Measurements from ENCODE around the gene IFT27.

Gene IFT27

GRCh38 chr22:36781656-36782627, 6.0 kb upstream of the IFT27 start:
- peak; percentile 74 to 84 for DNase-seq
- no peak for TF ChIP-seq GATA1 (IDR thresholded peaks at IDR 0.05; ENCODE audit: low read depth, low read length)
- TF ChIP-seq POLR2A (IDR thresholded peaks at IDR 0.05; ENCODE audit: low read length): no peak

DNA sequence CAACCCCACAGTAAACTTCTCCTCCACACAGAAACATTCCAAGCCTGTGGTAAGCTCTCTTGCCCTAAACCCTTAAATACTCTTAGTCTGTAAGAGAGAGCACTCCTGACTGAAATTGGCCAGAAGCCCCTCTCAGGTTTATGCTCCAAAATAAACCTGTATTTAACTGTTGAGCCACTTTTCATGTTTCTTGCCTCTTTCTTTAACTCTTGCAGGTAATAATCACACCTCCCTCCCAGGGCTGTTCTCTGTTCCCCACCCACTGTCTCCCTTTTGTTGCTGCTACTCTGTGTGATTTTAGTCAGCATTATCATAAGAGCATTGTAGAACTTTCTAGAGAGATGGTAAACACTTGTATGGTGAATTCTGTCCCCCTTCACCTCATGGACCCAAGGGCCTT, 2.1 kb upstream of the IFT27 start:
- TF ChIP-seq POLR2A (IDR thresholded peaks at IDR 0.05; ENCODE audit: low read length) (no peak), GATA1 (IDR thresholded peaks at IDR 0.05; ENCODE audit: low read depth, low read length) (no peak)
- DNase-seq: no peak

- DNase-seq: peak in 1 of 2 experiments; percentile 39
- TF ChIP-seq GATA1 (IDR thresholded peaks at IDR 0.05; ENCODE audit: low read depth, low read length) (no peak), POLR2A (IDR thresholded peaks at IDR 0.05; ENCODE audit: low read length) (no peak)
Observed at GRCh38 chr22:36776722-36777121, 803 bp upstream of the IFT27 start.

GRCh38 chr22:36775586-36775963, 344 bp downstream of the IFT27 start:
- TF ChIP-seq POLR2A (IDR thresholded peaks at IDR 0.05; ENCODE audit: low read length) (no peak), GATA1 (IDR thresholded peaks at IDR 0.05; ENCODE audit: low read depth, low read length) (no peak)
- peak; percentile 43 to 50 for DNase-seq

- TF ChIP-seq POLR2A (IDR thresholded peaks at IDR 0.05; ENCODE audit: low read length) (no peak), GATA1 (IDR thresholded peaks at IDR 0.05; ENCODE audit: low read depth, low read length) (no peak)
- DNase-seq: peak; percentile 40 to 57
Observed at GRCh38 chr22:36773935-36774334, 2.0 kb downstream of the IFT27 start.

- DNase-seq: no peak
- TF ChIP-seq POLR2A (IDR thresholded peaks at IDR 0.05; ENCODE audit: low read length): no peak
- TF ChIP-seq GATA1 (IDR thresholded peaks at IDR 0.05; ENCODE audit: low read depth, low read length): no peak
Observed at GRCh38 chr22:36772451-36772850, 3.5 kb downstream of the IFT27 start.

DNA sequence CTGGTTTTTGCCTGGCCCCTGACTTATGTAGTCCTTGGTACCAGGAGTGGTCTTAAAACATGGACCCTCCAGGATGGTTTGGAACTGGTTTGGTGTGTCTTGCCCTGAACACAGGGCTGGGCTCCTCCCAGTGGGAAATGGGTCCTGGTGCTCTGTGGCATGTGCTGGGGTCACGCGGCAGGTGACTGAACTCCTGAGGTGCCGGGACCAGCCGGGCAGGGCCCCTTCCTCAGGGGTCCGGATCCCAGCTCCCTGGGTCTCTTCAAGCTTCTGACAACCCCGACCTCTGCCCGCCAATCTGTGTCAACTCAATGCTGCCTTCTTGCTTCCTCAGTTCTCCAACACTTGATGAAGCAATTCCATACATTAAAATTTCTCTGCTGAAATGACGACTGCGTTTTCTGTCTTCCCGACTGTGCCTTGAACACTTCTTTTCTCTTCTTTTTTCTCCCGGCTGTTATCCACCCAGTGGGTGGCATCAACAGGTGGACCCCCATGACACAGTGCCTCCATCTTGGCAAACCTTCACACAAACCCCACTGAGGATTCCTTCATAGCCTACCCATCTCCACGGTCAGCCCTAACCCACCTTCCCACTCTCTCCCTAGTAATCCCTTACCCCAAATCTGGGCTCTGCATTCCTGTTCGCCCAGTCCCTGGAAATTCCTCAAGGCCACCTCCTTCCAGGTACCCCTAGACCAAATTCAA, 4.4 kb downstream of the IFT27 start:
- DNase-seq: no peak
- TF ChIP-seq POLR2A (IDR thresholded peaks at IDR 0.05; ENCODE audit: low read length) (no peak), GATA1 (IDR thresholded peaks at IDR 0.05; ENCODE audit: low read depth, low read length) (no peak)

- DNase-seq: no peak
Observed at GRCh38 chr22:36770513-36771231, 5.2 kb downstream of the IFT27 start.

DNA sequence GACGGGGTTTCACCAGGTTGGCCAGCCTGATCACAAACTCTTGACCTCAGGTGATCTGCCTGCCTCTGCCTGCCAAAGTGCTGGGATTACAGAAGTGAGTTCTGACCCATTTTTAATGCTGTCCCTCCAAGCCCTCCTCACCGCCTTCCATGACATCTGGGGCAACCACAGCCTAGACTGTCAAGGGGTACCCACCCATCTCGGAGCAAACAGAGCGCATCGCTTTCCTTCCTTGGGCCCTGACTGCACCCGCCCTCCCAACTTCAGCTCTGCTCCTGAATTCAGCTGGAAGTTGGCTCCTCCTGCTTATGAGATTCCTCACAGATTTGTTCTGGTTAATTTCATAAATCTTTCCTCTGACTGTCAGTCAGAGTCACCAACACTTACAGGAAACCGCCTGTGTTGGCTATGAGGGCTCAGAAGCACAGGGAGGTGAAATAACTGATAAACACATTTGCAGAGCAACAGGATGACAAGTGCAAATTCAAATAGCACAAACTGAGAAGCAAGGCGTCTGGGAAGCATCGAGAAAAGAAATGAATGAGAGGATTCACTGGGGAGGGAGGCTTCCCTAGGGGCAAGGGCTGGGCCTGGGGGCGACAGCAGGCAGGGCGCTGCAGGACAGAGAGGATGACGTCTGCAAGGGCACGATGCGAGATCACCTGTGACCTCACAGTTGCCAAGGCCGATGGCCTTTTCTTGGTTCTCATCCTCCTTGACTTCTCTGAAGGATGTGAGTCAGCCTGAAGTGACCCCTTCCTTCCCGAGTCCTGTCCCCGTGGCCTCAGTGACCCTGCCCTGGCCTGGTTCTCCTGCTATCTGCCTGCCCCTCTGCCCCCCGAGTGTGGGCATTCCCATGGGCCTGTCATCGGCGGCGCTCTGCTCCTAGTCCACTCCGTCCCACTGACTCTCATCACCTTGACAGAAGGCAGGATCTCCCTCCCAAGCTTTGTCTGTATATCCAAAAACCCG, 6.1 kb downstream of the IFT27 start:
- TF ChIP-seq GATA1 (IDR thresholded peaks at IDR 0.05; ENCODE audit: low read depth, low read length): no peak
- no peak for TF ChIP-seq POLR2A (IDR thresholded peaks at IDR 0.05; ENCODE audit: low read length)
- no peak for DNase-seq

More at GRCh38 chr22:36770513-36771231, 5.2 kb downstream of the IFT27 start:
- TF ChIP-seq GATA1 (IDR thresholded peaks at IDR 0.05; ENCODE audit: low read depth, low read length): no peak
- no peak for TF ChIP-seq POLR2A (IDR thresholded peaks at IDR 0.05; ENCODE audit: low read length)

DNA sequence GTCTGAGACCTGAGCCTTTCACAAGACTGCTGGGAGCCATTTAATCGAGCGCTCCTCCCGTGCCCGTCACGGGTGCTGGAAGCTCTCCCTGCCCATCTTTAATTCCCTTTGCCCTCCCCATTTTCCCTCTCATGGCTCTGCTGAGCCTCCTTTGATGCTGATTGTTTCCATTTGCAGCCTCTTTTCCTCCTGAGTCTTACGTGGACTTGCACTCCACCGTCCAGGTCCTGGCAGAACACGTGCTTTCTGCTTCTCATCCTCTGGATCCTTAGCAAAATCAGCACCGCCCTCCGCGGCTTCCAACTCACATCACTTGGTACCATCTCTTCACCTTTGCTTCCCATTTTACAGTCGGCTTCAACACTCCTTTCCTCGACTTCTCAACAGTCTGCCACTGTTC, 7.3 kb downstream of the IFT27 start:
- no peak for DNase-seq
- TF ChIP-seq POLR2A (IDR thresholded peaks at IDR 0.05; ENCODE audit: low read length) (no peak), GATA1 (IDR thresholded peaks at IDR 0.05; ENCODE audit: low read depth, low read length) (no peak)

DNA sequence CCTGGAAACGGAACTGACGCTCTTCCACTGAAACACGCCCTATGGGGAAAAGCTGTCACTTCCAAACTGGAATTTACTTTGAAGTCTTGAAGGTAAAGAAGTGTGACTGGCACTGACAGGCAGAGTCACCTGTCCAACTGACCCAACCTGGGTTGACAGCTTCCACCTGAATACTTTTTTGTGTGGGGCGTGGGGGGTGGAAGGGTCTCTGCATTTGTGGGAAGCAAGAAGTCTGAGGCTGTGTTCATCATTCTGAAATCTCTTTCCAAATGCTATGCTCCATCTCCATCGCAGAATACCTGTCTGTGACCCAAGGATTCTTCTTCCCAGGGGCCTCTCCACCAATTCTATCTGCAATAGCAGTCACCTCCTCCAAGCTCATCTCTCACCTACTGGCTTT, 7.8 kb downstream of the IFT27 start:
- TF ChIP-seq GATA1 (IDR thresholded peaks at IDR 0.05; ENCODE audit: low read depth, low read length) (no peak), POLR2A (IDR thresholded peaks at IDR 0.05; ENCODE audit: low read length) (no peak)
- no peak for DNase-seq

GRCh38 chr22:36767035-36767775, 8.7 kb downstream of the IFT27 start:
- no peak for DNase-seq
- TF ChIP-seq POLR2A (IDR thresholded peaks at IDR 0.05; ENCODE audit: low read length): no peak
- no peak for TF ChIP-seq GATA1 (IDR thresholded peaks at IDR 0.05; ENCODE audit: low read depth, low read length)
